Choroid plexus epithelial cell (primary cell): ENCODE measurements around the gene CELF4.

Source experiments
- DNase-seq: peaks from one replicate; pipeline ENCODE4 v3.0.0-alpha.2; 2010; ENCODE audit warnings: low read depth
- H3K4me3 ChIP-seq: 2 replicates; pipeline ENCODE4 v1.5.1; 2011; ENCODE audit warnings: low read depth, mild to moderate bottlenecking, control low read depth, low read length, moderate library complexity
- TF ChIP-seq, protein P1 (sequence below): conservative IDR thresholded peaks from 2 replicates; pipeline ENCODE4 v1.5.1; 2011; ENCODE audit warnings: low read depth, mild to moderate bottlenecking, control low read depth, inconsistent platforms, low read length, moderate library complexity

The CELF4 gene

DNA sequence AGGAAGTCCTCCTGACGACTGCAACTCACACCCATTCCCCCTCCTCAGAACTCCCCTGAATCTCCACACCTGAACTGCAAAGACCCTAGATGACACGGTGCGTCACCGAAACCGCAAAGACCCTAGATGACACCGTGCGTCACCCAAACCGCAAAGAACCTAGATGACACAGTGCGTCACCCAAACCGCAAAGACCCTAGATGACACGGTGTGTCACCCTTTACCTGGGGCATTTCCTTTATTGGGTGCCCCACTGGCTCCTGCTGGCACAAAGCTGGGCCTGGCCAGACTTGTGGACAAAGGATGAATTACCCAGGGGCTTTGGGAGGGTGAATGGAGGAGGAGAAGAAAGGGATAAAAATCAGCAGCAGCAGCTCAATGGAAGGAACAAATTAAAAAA is 123.8 kb downstream of the CELF4 start:
- DNase-seq: no peak
- TF ChIP-seq, protein P1, sequence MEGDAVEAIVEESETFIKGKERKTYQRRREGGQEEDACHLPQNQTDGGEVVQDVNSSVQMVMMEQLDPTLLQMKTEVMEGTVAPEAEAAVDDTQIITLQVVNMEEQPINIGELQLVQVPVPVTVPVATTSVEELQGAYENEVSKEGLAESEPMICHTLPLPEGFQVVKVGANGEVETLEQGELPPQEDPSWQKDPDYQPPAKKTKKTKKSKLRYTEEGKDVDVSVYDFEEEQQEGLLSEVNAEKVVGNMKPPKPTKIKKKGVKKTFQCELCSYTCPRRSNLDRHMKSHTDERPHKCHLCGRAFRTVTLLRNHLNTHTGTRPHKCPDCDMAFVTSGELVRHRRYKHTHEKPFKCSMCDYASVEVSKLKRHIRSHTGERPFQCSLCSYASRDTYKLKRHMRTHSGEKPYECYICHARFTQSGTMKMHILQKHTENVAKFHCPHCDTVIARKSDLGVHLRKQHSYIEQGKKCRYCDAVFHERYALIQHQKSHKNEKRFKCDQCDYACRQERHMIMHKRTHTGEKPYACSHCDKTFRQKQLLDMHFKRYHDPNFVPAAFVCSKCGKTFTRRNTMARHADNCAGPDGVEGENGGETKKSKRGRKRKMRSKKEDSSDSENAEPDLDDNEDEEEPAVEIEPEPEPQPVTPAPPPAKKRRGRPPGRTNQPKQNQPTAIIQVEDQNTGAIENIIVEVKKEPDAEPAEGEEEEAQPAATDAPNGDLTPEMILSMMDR: no peak
- H3K4me3 ChIP-seq: no peak overlapping the region

DNA sequence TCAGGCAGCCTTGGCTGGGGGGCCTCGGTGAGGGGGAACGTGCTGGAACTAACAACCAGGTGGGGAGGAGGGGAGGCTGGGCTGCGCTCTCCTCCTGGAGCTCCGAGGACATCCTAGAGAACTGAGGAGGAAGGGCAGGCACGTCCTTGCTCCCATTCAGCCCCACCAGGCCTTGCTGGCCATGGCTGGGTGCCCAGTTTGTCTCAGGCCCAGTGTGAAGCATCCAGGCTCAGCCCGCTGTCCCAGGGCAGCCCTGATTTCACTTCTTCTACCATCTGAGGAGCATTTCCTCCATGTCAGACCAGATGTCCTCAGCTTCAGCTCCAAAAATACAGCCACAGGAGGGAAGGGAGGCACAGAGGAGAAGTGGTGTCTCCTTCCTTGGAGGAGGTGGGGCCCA is 125.4 kb downstream of the CELF4 start:
- H3K4me3 ChIP-seq: no peak overlapping the region
- DNase-seq: no peak
- TF ChIP-seq, protein P1: no peak

DNA sequence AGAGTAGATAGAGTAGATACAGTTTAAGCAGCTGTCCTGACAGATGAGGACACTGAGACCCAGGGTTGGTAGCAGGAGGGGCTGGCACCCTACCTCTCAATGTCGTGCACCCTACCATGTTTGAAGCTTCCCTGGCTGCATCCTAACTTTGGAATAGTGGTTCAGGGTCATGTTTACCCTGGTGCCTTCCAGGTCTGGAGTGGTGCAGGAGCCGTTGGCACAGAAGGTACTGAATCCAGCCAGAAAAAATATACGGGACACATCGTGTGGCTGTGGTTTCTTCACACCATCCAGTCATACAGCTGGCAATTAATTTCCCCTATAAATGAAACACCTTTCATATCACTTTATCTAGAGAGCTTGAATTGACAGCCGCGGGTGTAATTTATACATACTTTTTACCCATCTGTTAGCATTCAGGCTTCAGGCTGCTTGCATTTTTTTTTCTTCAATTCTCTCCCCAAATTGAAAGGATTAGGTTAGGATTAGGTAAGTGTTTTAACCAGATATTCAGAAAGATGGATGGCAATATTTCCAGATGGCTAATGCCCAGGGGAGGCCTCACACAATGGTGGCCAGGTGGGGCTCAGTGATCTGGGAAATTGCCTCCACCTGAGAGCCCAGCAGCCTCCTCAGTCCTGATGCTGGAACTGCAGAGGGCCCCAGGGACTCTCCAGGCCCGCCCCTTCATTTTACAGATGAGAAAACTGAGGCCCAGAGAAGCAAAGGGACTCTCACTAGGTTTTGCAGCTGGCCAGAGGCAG is 127.0 kb downstream of the CELF4 start:
- DNase-seq: no peak
- H3K4me3 ChIP-seq: no peak overlapping the region
- TF ChIP-seq, protein P1: no peak

DNA sequence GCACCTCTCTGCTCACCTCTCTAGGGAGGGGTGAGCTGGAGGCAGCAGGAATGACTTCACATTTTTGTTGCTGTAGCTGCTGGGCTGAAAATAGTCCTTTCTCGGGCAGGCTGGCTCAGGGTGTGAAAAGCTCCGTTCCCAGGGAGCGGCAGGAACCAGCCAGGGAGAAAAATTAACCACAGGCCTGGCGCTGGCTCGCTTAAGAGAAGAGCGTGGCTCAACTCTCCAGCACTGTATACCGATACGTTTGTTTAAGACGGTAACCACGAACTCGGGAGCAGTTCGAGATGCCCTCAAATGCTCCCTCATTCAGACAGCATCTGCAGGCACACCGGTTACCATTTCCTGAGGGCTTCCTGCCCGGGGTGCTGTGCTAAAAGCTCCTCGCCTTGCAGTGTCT is 129.6 kb downstream of the CELF4 start:
- no peak overlapping the region for H3K4me3 ChIP-seq
- no peak for DNase-seq
- TF ChIP-seq, protein P1: no peak

DNA sequence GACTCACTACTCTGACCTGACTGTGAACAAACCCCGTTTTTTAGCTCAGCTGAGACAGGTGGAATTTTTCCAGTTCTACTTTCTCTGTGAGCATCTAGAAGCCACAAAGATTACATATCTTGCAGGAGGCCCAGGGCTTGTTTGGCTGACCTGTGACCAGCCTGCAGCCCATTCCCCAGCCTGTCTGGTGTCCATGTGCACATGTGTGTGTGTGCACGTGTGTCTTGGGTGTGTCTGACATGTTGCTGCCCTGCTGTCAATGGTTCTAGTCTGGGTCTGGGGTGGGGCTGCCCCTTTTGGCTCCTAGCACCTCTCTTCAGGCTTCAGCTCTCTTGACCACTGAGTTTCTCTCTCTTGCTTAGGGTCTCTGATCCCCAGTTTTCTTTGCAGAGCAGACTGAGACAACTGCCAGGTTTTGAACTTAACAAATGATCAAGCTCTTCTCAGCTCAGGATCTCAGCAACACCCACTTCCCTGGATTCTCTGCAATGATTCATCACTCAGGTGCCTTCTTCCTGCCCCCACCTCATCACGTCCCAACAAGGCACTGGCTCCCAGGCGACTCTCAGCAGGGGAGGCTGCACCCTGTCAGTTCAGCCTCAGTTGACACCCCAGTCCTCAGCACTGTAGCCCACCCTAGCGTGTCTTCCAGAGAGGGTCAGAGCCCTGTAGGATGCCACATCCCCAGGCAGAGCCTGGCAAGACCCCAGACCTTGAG is 130.3 kb downstream of the CELF4 start:
- DNase-seq: no peak
- no peak overlapping the region for H3K4me3 ChIP-seq
- TF ChIP-seq, protein P1: no peak

DNA sequence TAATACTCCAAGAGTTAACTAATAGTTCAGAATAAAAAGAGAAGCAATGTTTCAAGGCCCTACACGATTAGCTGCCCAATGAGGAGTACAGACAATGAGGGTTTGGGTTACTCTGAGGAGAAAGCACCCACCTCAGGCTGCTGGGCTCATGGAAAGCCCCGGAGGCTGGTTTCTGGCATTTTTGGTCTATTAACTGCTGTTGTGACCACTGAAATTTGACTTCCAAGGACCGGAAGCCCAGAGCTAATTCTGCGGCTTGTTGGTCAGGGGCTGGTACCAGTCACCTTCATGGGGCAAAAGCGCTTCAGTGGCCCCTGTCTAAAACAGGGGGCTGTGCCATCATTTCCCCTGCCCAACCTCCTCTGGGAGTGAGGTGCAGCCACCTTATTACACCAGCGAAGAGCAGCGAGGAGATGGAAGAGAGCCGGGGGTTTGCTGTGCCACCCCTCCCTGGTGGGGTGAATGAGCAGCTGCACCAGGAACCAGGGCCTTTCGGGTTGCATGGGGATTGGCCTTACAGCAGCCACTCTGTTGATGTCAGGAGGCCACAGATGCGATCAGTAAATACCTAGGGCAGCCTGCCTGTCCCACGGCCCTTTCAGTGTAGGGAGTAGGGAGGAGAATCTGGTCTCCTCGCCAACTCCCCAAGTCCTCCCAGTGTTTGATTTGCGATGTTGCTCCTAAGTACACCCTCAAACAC is 131.3 kb downstream of the CELF4 start:
- TF ChIP-seq, protein P1: no peak
- H3K4me3 ChIP-seq: no peak overlapping the region

More for the DNA sequence above, 131.3 kb downstream of the CELF4 start:
- no peak for DNase-seq
